ENCODE measurements around the gene RGS3.
"Not testable (repeated sequence)": the region's sequence is repeated elsewhere in the genome, so short reads cannot be mapped to it uniquely, and the experiment has no call there.

The RGS3 gene

GRCh38 chr9:113532809-113533190 lies 69.3 kb downstream of the RGS3 start:
- DNase-seq: no peak

GRCh38 chr9:113533335-113534225 lies 70.1 kb downstream of the RGS3 start:
- no peak for DNase-seq

GRCh38 chr9:113535756-113536155 lies 72.2 kb downstream of the RGS3 start:
- DNase-seq: no peak

GRCh38 chr9:113536166-113536482 lies 72.6 kb downstream of the RGS3 start:
- no peak for DNase-seq

- DNase-seq: peak; percentile 24
Measured at GRCh38 chr9:113536483-113537228, 73.1 kb downstream of the RGS3 start.

- no peak for DNase-seq
Measured at GRCh38 chr9:113537229-113537810, 73.8 kb downstream of the RGS3 start.

GRCh38 chr9:113538131-113538530 lies 74.6 kb downstream of the RGS3 start:
- no peak for DNase-seq

- no peak for DNase-seq
Measured at GRCh38 chr9:113538701-113539430, 75.3 kb downstream of the RGS3 start.

DNA sequence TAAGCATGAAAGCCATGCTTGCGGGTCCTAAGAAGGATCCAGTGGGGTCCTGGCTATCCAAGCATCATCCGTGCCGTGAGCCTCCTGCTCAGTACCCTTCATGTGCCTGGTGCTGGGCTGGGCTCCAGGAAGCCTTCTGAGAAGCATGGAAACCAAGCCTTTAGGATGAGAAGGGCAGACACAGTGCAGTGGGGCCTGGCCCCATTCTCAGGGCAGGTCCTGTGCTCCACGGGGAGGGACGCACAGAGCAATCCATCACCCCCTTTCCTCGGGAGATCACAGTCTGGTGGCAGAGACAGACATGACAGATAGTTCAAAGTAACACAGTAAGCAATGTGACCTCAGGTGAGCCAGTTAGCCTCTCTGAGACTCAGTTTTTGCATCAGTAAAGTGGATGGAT lies 76.9 kb downstream of the RGS3 start:
- no peak for DNase-seq

DNA sequence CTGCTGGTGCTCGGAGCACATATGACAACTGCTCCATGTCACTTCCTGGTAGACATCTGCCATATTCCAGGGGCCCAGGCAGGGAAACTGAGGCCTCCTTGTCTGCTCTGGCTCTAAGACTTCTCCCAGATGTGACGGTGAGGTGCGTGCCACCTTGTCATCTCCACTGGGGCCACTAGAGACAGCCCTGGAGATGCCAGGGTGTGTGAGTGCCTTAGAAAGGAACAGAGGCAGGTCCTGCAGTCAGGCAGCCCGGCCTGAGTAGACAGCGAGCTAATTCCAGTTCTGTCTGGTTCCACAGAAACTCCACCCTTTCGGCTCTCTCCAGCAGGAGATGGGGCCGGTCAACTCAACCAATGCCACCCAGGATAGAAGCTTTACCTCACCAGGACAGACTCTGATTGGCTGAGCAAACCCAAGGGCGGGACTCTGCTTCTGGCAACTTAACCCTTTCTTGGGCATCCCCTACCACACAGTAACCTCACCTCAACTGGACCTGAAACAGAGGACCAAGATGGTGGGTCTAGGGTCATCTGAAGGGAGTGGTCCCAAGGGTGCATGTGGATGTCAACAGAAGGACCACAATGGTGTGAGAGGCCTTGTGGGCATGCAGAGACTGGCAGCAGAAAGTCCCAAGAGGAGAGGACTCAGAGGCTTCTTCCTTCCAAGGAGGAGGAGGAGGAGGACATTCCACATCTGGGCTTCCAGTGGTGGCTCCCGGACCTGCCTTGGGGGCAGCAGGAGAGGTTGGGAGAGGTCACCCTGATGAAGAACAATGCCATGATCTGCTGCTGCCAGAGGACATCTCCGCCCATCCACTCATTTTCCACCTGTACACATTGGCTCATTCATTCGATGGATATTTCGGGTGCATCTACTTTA lies 77.7 kb downstream of the RGS3 start:
- peak; percentile 65 for DNase-seq

DNA sequence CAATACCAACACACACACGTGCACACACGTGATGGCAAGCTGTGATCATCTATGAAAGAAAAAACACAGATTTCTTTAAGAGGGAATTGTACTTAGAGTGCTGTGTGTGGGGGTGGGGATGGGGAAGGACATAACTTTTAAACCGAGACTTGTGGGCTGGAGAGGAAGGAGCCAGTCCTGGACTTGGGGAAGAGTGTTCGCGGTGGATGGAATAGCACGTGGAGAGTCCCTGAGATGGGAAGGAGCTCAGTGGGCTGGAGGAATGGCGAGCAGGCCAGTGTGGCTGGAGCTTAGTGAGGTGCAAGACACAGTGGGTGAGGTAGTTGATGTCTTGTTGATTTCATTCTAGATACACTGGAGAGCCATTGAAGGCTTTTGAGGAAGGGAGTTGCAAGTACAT lies 78.5 kb downstream of the RGS3 start:
- DNase-seq: no peak

DNA sequence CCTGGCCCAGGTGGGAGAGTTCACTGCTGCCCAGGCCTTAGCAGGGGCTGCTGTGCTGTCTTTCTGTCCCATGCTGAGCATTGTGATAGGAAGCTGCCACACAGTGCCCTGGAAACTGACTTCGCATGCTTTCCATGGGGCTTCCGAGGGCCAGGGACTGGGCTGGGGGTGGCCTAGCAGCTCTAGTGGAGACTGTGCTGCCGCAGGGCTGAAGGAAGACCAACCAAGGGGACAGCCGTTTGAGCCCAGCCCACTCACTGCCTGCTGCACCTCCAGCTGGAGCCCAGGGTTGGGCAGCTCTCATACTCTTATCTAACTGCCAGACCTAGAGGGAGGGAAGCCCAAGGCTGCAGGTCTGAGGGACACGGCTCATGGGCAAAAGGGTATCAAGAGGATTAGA lies 79.2 kb downstream of the RGS3 start:
- DNase-seq: no peak

DNA sequence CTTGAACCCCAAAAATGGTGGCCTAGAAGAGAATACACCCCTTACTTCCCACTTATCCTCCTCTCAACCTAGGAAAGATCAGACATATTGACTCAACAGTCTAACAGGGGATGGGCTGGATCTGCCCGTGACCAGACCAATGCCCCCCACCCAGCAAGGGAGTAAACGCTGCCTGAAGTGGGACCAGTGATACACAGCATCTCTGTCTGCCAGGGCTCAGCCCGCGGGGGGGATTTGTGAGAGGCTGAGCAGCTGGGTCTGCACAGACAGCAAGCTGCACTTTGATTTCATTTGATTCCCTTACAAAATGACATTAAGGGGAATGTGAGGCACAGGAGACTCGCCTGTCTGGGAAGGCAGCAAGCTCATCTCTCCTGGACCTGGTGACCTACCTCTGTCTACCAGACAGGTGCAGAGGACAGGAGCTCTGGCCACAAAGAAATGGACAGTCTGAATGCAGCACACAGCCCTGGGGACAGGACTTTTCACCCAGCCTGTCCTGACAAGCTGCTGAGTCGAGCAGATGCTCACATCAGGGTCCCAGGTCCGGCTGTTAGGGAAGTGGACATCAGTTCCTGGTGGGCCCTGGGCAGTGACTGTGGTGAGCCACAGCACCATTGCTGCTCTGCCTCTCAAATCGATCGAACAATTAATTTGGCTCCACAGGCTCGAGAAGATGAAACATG lies 79.9 kb downstream of the RGS3 start:
- no peak for DNase-seq

DNA sequence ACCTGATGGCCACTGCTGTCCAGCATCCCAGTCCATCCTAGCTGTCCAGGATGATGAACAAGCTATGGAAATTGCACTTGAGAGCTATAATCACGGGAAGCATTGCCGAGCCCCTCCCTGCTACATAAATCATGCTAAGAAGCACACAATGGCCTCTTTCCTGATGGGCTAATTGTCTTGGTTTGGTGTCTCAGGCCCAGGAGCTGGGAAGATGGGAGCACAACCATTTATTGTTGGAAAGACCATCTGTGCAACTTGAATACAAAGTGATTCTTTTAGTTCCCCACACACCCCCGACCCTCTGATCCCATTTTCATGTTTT lies 80.4 kb downstream of the RGS3 start:
- no peak for DNase-seq

DNA sequence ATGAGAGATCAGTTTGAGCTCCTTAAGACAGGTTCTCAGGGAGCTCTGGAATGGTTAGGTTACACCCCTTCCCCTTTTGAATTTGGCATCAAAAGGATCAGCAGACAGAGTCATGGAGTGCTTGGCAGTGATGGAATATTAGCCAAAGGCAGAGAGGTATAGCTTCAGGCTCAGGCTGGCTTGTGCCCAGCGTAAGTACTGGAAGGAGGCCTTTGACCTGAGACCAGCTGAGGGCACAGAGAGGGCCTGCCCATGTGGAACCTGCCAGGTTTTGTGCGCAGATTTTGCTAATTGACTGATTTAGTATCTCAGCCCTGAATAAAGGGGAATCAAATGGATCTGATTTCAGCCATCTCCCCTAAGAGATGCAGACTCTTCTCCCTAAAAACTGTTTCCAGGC lies 81.5 kb downstream of the RGS3 start:
- no peak for DNase-seq

GRCh38 chr9:113546566-113546965 lies 83.0 kb downstream of the RGS3 start:
- DNase-seq: no peak

DNA sequence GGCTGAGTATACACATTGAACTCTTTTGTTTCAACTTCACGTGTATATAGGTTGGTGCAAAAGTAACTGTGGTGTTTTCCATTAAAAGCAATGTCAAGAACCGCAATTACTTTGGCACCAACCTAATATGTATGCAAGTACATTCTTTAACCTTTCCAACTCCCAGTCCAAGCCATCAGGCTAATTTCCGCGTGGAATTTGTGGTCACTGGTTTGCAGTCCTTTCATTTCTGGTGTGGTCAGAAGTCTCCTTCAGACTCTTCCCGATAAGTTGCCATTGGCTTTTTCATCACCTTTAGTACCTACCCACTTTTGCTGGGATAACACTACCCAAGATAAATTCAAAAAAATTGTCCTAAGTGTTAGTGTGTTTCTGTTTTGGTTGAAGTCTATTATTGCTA lies 84.0 kb downstream of the RGS3 start:
- no peak for DNase-seq

DNA sequence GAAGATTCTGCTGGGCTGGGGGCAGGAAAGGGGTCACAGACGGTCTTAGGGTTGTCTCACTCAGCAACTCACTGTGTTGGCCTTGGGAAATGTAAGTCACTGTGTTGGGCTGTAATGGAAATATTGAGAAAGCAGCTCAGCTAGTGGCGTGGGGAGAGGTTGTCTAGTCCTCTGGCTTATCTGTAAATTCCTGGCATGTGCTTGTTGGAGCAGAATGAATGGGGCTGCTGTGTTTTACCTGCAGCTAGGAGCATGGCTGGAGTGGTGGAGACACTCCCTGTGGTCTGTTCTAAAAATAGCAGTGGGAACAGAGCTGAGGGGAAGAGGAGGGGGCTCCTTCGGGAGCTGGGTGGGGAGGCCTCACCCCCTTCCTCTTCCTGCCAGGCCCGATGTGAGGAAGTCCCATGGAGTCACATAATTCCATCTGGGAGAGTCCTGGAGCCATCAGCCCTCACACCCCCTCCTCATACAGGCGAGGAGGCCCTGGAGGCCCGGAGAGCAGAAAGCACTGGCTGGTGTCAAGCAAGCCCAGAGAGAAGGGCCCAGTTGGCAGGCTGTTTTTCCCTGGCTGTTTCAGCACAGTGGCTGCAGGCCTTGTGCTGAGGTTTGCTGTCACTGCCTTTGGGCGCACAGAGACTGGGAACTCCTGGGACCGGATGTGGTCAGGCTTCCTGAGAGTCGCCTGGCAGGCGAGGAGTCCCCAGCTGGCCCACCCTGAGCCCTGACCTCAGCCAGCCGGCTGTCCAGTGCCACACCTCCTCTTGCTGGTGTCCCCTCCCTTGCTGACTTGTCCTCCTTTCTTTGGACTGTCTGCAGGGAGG lies 84.9 kb downstream of the RGS3 start:
- DNase-seq: peak; percentile 38

DNA sequence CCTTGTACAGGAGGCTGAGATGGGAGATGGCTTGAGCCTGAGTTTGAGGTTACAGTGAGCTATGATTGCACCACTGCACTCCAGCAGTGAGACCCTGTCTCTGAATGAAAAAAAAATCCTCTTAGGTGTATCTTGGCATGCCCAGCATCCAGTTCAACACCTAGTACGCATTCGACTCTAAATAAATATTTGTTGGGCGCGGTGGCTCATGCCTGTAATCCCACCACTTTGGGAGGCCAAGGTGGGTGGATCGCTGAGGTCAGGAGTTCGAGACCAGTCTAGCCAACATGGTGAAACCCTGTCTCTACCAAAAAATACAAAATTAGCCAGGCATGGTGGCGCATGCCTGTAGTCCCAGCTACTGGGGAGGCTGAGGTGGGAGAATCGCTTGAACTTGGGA lies 86.4 kb downstream of the RGS3 start:
- DNase-seq: not testable (repeated sequence)

DNA sequence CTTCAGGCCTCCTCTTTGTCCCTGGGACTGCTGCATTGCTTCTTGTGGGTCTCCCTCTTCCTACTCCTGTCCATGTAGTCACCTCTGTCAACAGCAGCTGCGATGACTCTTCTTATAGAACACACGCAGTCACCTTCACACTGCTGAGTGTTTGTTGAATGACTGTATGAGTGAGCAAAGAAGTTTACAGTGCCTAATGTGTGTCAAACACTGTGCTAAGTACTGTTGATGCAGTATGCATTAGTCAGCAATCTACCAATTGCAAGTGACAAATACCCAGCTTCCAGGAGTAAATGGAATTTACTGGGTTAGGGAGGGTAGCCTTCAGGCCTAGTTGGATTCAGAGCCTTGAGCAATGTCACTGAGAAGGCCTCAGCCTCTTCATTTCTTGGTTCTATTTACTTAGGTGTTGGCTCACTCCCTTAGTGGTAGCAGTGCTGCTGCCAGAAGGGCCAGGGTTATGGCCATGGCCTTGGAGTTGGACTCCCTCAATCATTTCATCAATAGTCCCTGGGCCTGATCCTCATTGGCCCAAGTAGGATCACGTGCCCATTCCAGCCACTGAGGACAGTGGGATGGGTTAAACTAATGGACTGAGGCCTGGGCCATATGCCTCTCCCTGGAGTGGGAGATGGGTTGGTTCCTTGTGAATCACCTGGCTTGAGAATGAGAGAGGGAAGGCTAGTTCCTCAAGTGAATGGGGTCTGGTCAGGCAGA lies 93.5 kb downstream of the RGS3 start:
- no peak for DNase-seq
